Adrenal gland (tissue), 5 donors: Measurements from ENCODE around the gene CALML4.

ENCODE experiments used
- CTCF ChIP-seq, 6 experiments: fragments of 450-650 bp in 4 of 6; fragments of 200-600 bp in 2 of 6; sonication (generic) in 1 of 6; IDR thresholded peaks; 1 replicate in 5 of 6; 2 replicates in 1 of 6; pipeline versions ENCODE4 v1.5.1 to v1.8.0; 2016 to 2021; ENCODE audit warnings: antibody characterized with exemption in 6 of 6, mild to moderate bottlenecking in 2 of 6, moderate library complexity in 1 of 6
- POLR2A ChIP-seq, 2 donors: fragments of 450-650 bp; IDR thresholded peaks; one replicate each; pipeline ENCODE4 v1.6.1; 2017; ENCODE audit warnings: antibody characterized with exemption in 2 of 2, mild to moderate bottlenecking in 2 of 2, moderate library complexity in 1 of 2
- donor health status: DM: no; HTN: no; CAD: no.

- TF ChIP-seq POLR2A (IDR thresholded peaks at IDR 0.05) (no peak), CTCF (IDR thresholded peaks at IDR 0.05) (no peak)
Observed at GRCh38 chr15:68197170-68197492, 8.0 kb downstream of the CALML4 start.
